GM19455 (cell line): ENCODE results near the gene IMMP2L.
A peak's percentile ranks its signal among the peaks of the same experiment; 100 is the strongest.

ENCODE experiments used
- ATAC-seq: cut with Tn5 transposase; IDR thresholded peaks from one replicate; pipeline ENCODE4 v1.9.1; 2021; ENCODE audit not compliant: unreplicated experiment

Gene IMMP2L

DNA sequence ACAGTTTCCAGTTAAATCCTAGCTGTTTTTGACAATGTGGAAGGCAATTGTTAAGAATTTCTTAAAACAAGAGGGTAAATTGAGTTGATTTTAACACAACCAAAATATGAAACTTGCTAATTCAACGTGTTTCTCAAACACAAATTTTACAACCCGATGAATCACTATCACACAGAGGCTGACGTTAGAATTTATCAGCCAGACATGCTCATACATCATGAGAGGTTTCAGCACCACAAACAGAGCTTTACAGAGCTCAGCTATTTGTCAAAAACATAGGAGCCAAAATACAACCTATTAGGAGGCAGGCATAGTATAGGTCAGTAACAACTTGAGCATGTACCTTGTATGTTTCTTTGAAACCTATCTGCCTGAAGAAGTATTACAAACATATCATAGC is 435.3 kb downstream of the IMMP2L start:
- ATAC-seq: no peak

DNA sequence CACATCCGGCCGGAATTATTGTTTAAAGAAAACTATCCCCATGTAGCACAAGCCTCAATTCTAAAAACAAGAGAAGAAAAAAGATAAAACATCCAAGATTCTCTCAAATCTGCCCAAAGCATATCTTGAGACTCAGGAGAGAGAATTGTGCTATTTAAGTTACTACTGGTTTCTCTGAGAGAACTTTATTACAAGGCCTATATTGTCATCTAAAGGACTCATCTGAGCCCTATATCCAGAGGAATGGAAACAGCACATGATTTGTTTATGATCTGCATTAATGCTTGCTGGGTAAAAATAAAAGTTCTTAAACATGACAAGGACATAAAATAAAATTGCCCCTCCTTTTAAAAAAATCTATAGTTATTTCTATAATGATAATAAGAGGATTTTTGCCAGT is 446.3 kb downstream of the IMMP2L start:
- ATAC-seq: no peak

DNA sequence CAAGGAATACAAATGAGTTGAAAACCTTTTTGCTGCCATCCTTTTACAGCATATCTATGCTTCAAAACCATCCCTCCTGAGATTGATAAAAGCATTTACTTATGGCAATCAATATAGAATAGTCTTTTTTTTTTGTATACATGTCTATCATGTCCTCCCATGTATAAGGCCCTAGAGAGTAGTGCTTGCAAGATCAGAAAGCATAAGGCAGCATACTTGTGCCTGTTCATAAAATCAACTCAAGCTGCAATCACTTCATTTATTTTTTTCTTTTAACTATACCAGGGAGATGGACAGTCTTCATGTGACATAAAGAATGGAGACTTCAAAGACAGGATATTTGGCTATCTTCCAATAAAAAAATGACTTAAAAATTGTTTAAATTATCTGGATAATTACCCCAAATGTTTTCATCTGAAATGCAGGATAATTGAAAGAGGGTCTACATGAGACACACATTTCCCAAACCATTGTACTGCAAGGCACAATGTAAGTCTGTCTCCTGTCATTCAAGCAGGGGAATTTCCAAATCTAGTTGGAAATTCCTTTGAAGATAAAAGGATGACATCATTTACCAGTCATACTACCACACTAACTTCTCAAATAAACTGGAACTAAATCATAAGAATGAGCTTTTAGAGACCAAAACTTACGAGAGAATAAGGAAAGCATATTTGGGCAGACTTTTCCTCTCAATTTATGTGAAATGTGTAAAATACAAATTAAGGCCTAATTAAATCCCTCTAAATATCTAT is 448.9 kb downstream of the IMMP2L start:
- no peak for ATAC-seq

DNA sequence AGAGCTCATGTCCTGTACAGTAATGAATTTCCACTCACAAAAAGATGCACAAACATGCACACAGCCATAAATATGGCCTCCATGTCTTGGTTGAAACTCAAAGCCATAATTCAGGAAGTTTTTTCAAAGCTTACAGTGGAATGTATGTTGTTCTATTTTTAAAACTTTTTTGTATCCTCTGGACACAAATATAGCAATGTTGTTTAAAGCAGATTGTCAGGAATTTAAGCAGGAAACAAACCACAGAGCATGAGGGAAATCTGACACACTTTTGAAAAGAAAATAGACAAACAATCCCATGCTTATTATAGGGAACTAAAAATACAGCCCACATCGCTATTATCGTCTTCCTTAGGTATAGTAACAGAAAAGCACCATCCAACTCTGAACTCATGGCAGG is 449.9 kb downstream of the IMMP2L start:
- ATAC-seq: no peak

DNA sequence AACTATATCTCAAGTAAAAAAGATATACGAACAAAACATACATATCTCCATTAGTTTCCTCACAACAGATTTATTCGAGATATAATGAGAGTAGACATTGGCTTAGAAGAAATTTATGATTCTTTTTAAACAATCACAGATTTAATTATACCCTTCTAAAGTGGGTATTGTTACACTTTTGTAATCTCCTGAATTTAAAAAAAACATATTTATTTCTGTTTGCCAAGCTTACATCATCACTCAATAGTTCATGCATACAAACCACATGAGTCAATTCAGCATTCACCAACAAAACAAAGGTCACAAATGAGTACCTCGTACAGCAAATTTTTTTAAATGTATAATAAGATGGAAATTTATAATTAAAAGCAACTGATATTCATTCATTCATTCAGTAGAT is 453.8 kb downstream of the IMMP2L start:
- no peak for ATAC-seq

DNA sequence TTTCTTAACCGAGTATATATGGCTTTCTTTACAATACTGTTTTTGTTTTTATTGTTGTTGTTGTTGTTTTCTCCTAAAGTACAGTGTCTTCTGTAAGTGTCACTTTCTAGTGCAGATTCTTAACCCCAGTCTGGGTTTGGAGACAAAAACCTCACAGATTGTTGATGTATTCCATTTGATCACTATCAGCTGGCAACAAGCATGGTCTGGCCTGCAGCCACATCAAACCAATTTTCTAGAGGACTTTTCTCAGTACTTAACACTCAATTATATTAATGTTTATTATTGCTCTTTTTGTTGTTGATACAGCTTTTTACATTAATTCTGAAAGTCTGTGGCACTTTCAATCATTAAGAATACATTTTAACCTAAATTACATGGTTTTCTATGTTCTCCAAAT is 454.3 kb downstream of the IMMP2L start:
- ATAC-seq: no peak

DNA sequence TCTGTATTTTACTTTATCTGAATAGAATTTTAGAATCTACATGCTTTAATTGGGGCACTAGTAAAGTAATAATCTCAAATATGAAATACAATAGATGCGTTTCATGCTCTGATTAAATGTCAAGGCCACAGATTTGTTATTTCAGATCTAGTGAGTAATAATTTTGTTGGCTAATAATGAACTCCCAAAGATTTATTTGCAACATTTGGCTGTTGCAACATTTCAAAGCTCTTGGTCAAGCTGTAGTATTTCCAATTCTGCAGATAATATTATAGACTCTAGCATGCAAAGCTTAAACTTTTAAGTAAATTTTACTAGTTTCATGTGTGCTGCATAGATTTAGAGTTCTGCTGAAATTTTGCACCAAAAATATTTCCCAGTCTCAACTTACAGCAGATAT is 454.7 kb downstream of the IMMP2L start:
- no peak for ATAC-seq

DNA sequence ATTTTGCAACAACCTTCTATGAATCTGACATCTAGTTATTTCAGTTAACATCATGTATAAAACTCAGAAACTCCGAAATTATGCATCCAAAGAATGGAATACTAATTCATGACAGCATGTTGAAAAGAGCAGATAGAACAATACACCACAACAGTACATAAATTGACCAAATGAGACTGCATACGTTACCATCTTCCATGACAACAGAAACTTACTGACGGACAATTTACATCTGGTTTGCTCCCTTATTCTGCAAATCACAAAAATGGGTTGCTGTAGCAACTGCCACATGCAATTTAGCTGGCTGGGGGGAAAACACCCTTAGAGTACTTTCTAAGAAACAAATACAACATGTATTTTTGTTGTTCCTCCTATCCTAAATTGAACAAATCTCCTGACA is 457.0 kb downstream of the IMMP2L start:
- no peak for ATAC-seq

DNA sequence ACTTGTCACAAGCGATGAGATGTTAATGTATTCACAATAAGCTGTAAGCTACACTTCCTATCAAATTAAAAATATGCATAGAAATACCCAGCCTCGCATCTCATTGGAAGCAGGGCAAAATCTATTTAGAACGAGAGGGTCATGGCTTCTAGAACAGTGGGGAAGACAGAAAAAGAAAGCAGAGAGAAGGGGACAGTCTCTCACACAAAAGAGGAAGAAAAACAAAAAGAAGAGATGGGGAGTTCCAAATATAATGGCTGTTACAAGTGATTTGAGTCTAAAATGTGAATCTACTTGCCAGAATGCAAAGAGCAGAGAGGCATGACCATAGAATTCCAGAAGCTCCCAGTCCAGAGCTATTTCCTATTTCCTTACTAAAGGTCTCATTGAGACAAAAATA is 457.6 kb downstream of the IMMP2L start:
- no peak for ATAC-seq

DNA sequence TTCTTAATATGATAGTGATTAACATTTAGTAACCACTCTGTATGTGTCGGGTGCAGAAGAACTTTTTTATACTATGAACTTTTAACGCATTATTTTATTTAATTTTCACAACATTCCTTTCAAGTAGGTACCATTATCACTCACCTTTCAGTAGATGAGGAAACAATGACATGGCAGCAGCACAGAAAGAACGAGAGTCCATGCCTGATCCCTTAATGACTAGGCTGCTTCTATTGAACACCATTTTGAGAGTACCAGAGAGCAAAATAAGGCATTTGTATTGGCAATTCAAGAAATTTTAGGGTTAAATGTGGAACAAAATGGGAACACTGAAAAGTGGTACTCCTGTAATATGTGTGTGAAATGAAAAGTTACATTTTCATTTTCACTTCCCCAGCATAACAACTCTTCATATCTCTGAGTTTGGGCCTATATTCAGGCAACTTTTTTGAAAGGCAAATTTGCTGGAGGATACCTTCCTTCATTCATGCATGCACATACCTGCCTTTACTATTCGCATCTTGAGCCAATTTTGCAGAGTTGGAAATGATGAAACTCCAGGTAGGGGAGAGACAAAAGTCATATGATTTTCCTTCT is 458.5 kb downstream of the IMMP2L start:
- ATAC-seq: peak; percentile 63

DNA sequence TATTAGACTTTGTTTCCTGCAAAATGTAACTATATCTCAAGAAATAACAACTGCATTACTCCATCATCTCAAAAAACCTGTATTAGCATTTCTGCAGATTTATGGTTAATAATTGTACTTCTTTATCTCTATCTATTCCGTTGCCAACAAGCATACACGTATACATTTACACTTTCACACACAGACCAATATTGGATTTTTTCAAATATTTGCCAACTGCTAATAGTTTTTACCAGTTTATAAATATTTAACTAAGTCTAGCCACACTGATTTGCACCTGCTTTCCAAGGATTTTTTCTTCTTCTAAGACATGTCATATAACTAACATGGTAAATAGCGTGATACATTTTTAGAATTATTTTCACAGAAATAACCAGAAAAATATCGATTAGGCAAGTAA is 459.2 kb downstream of the IMMP2L start:
- no peak for ATAC-seq

DNA sequence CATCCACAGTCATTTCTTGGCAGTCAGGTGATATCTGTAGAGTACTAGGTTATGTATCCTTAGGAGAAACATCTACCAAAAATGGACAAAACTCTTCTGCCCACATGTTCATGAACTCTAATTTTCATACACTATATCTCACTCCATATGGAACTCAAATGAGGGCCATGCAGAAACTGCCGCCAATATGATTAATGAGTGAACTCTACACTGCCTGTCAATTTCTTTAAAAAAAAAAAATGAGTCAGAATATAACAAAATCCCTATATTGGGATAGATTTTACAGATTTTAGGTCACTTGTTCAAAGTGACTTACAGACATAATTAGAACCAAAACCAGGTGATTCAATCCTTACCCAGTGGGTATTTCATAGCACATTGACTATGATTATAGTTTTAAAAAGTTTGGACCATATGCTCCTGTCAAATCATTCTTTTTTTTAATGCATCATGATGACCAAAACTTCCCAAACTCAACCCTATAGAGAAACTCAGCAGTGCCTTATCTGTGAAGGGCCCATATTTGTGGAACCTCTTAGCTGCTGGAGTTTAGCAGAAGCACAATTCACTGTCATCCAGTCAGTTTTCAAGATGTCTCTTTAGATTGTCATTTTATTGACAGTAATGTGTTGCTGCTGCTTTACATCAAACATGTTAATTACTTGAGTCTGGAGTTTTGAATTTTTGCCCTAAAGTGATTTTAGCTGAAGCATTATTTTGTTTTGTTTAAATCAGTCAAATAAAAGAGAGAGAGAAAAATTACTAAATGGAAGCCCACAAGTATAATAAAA is 460.2 kb downstream of the IMMP2L start:
- no peak for ATAC-seq

DNA sequence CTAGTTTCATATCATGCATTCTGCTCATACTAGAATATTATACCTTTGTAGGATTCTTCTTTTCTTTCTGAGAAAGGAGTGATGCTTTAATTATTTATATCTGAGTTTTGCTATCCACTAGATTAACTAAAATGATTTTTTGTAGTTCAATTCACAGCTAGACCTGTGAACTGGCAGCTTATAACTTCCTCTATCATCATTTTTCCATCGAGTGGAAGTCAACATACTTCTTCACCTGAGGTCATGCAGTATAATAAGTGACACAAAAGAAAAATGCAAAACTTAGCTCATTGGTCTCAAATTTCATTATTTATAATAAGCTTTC is 463.4 kb downstream of the IMMP2L start:
- ATAC-seq: no peak

DNA sequence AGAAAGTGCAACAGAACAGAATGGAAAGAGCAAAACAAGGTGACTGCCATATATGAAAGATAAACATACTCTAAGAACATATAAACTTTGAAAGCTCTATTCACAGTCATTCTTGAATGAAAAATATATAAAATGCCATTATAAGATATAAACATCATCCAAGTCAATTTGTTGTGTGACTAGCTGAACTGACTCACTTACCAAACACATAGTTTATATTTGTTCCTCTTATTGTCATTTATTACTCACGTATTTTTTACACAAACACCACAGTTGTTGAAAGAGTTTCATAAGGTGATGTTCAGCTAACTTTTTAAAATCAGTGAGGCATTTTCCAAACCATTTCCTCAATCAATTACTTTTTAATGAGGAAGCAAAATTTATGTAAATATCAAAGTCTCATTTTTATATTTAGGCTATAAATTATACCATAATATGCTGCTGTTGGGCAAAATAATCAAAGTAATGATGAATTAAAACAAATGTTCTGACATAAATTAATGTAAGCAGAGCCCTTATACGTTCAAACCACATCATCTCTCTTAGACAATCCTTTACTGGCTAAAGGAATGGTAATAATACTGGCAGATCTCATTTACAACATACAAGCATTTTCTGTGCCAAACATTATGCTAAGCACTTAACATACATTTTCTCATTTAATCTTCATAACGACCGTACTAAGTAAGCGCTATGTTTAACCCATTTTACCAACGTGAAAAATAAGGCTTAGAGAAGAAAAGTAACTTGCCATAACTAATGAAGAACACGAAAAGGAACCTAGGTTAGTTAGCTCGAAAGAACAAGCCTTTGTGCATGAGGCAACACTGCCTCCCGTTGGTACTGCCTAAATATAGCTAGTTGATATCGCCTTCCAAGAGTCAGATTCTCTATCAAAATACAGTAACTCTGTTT is 464.0 kb downstream of the IMMP2L start:
- peak; percentile 65 for ATAC-seq

DNA sequence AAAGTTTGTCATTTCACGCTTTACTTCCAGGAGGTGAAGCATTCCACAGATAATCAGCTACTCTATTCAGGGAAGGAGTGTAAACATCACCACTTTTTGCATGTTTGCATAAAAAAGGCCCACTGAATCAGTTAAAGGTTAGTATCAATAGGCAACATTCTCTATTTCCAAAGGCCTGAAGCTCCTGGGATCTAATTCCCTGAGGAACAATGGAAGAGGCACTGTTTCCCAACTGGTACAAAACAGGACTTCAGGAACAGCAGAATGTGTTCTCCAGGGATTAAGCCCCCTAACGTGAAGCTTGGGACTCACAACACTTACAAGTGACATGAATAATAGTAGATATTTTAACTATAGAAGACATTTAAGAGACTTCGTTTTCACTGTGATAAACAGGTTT is 465.3 kb downstream of the IMMP2L start:
- no peak for ATAC-seq

DNA sequence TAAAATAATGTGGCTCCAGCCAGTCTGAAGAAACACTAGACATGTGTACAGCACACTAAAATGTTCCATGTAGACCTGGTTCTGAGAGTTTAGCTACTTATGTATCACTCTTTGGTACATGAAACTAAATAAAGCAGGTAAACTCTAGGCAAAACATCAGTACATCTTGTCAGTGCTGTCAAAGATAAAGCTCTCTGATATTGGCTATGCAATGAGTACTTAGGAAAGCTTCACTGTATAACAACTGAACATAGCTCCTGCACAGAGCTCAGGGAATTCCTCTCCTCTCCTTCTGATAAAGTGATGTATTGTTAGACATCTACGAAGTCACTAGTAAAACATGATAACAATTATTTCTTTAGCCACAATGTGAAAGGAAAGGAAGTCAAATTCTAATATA is 467.9 kb downstream of the IMMP2L start:
- ATAC-seq: no peak

DNA sequence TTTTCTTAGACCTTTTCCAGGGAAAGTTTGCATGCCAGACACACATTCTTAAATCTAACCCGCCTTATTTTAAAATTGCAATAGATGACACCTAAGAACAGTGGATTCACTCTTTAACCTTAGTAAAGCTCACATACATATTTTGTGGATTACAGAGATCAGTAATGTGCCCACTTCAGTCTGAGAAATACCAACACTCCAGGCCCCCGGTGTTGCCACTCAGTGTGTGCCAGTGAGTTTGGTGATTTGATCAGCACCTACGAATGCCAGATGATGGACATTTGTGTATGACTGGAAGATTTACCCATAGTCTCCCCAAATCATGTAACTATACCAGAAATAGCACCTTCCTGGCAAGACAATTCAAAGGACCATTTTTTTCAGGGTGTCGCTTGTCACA is 468.8 kb downstream of the IMMP2L start:
- no peak for ATAC-seq

DNA sequence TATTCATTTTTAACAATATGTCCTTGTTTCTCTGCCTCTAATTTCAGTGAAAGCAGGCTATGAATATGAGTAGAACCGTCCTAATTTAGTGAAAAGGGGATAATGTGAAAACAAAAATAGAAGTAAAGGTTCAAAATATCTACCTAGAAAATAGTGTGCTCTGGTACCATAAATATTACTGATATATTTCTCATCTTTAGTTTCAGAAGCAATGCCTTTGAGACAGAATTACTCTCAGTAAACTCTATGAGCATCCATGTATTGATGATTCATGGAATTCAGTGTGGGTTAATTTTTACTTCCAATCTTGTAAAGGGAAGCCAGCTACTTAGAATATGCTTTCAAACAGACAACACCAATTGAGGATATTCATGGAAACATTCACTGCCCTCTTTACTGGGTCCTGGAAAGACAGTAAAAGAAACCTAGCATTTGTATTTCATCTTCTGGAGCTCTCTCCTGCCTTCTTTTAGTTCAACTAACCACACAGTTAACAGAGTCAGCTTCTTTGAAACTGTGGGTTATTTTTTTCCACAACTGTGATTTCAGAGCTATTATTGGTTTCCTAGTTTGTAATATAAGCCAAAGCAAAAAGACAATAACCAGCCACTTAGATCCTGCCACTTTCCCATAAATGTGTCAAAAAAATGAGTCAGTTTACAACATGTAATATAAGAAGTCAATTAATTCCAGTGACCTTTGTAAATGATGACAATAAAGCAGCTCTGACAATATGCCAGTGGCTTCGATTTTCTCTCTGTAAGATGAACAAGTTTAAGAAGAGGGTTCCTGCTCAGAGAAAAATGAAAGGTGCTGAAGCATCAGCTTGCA is 469.7 kb downstream of the IMMP2L start:
- ATAC-seq: peak; percentile 62

DNA sequence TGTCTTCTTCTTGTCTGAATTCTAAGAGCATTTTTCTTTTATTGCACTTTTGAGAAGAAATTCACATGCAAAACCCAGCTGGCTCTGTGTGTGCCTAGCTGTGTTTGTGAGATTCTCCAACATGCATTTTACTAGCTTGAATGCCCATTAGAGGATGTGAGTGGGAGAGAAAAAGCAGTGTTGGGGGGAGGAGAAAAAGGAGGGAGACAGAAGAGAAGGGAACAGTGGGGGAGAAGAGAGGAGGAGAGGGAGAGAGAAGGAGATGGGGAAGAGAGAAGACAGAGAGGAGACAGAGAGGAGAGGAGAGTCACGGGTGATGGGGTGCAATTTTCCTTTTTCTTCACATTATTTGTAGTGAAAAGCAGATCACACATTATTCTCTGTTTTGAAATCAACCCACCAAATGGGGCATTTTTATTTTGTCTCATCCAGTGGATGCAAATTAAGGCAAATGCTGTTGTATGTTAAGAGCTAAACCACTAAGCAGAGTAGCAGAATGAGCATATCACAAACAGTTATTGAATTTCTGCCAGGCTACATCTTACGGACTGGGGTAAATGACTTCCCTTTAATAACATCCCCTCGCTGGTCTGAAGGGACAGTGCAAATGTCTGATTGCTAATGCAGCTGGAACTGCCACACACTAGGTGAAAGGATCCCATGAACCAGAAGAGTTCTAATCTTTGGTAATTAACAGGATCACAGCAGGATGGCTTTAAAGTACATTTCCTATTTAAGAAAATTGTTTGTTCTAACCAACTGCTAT is 470.5 kb downstream of the IMMP2L start:
- ATAC-seq: no peak

DNA sequence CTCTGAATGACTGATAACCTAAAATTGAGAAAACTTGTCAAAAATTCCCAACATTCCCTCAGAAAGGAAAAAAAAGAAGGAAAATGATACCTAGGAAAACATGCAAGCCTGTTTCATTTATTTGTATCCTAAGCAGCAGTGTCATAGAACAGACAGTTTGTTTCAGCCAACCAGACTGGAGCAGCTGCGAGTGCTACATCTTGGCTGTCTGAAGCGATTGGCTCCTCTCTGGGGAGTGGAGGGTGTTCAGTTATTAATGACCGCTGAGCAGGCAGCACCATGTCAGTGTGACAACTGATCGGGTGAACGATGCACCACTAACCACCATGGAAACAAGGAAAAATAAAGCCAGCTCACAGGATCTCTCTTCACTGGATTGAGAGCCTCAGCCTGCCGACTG is 471.4 kb downstream of the IMMP2L start, which contains the start of gene LRRN3:
Gene LRRN3, plus strand, starts transcription at position 282 of the 400 bp plus-strand sequence. CDS start 31,646 bp downstream, outside the sequence.
- no peak for ATAC-seq
